Smooth muscle cell (in vitro differentiated cells): ENCODE results near the gene FBXO46. TPM values are rescaled to one million over a fixed set of nuclear protein-coding genes. Genes with fewer than 3 reads are reported as not detected.
"Not testable (repeated sequence)": the region's sequence is repeated elsewhere in the genome, so short reads cannot be mapped to it uniquely, and the experiment has no call there.

ENCODE experiments used
- DNase-seq: peaks from one replicate; lab custom pipeline; 2025; ENCODE audit not compliant: unreplicated experiment; lab: John Stamatoyannopoulos, UW
- H2AFZ ChIP-seq: fragments of 200-600 bp; sonication (generic); 2 replicates; pipeline ENCODE4 v1.6.0; 2016; ENCODE audit warnings: antibody characterized with exemption, low read depth, mild to moderate bottlenecking
- H3F3A ChIP-seq: fragments of 200-600 bp; sonication (generic); 2 replicates; pipeline ENCODE4 v1.6.0; 2017; ENCODE audit warnings: antibody characterized with exemption, low read depth
- H3K27ac ChIP-seq: fragments of 200-600 bp; sonication (generic); 2 replicates; pipeline ENCODE4 v1.5.1; 2016; ENCODE audit warnings: low read depth, mild to moderate bottlenecking
- H3K27me3 ChIP-seq: fragments of 200-600 bp; sonication (generic); 2 replicates; pipeline ENCODE4 v1.6.1; 2016; ENCODE audit warnings: low read depth, mild to moderate bottlenecking
- H3K36me3 ChIP-seq: fragments of 200-600 bp; sonication (generic); 2 replicates; pipeline ENCODE4 v1.5.1; 2016; ENCODE audit warnings: low read depth
- H3K4me1 ChIP-seq: fragments of 200-600 bp; sonication (generic); 2 replicates; pipeline ENCODE4 v1.5.1; 2016; ENCODE audit warnings: low read depth
- H3K4me2 ChIP-seq: fragments of 200-600 bp; sonication (generic); 2 replicates; pipeline ENCODE4 v1.6.0; 2016; ENCODE audit warnings: mild to moderate bottlenecking
- H3K4me3 ChIP-seq: fragments of 200-600 bp; sonication (generic); 2 replicates; pipeline ENCODE4 v1.5.1; 2016; ENCODE audit warnings: mild to moderate bottlenecking
- H3K79me2 ChIP-seq: fragments of 200-600 bp; sonication (generic); 2 replicates; pipeline ENCODE4 v1.6.0; 2016; ENCODE audit warnings: low read depth, mild to moderate bottlenecking
- H3K9ac ChIP-seq: fragments of 200-600 bp; sonication (generic); 2 replicates; pipeline ENCODE4 v1.6.0; 2016; ENCODE audit warnings: low read depth
- H3K9me3 ChIP-seq: fragments of 200-600 bp; sonication (generic); replicated peaks from 2 replicates; pipeline ENCODE4 v1.5.1; 2016; ENCODE audit warnings: low read depth
- H4K20me1 ChIP-seq: fragments of 200-600 bp; sonication (generic); 2 replicates; pipeline ENCODE4 v1.6.0; 2016; ENCODE audit warnings: low read depth
- WGBS: methylation state at CpG from one replicate; pipeline ENCODE4 v1.1.7; 2016; ENCODE audit warnings: low lambda C conversion rate; 5-methylcytosine and 5-hydroxymethylcytosine counted together
- polyA plus RNA-seq: library from polyadenylated mRNA; unstranded; fragments of >200 nt; fragmentation: Nextera tagmentation; extraction: Ambion mirVana; gene quantifications from 2 replicates; pipeline ENCODE4 v1.2.1, GENCODE V29; 2016
- total RNA-seq: library from RNA; depleted of rRNA; stranded (reverse); fragments of >200 nt; gene quantifications from 2 replicates; pipeline ENCODE4 v1.2.3, GENCODE V29; 2014
- TF ChIP-seq, protein P1 (sequence below): fragments of 200-600 bp; sonication (generic); IDR thresholded peaks from 2 replicates; pipeline ENCODE4 v1.5.1; 2017; ENCODE audit warnings: borderline replicate concordance, mild to moderate bottlenecking, antibody characterized with exemption; ENCODE audit not compliant: insufficient read depth, poor library complexity, severe bottlenecking

The FBXO46 gene
- total and polyA plus RNA-seq, 2 experiments from 2014 or later = 7.2 to 7.9 TPM

DNA sequence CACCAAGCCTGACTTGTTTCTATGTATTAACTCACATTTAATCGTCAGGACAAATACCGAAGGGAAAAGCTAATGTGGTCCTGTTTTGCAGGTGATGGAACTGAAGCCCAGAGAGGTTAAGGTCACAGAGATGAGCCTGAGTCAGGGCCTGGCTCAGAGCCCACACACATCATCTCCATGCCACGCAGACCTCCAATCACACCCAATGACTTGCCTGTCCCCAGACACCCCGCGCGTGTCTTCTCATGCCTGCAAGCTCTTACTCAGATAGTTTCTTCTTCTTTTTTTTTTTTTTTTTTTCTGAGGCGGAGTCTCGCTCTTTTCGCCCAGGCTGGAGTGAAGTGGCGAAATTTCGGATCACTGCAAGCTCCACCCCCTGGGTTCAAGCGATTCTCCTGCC lies 21.9 kb upstream of the FBXO46 start:
- no peaks in the 10 kb centered on the region for H3F3A ChIP-seq
- WGBS = 98% methylated on average over 12 of the region's 12 CpGs
- no peaks in the 10 kb centered on the region for H3K9me3 ChIP-seq
- DNase-seq = no peak
- H3K27me3 ChIP-seq = no peaks in the 10 kb centered on the region
- no peak overlapping the region for H3K27ac ChIP-seq
- no peaks in the 10 kb centered on the region for H4K20me1 ChIP-seq
- H3K4me3 ChIP-seq = no peak overlapping the region
- H3K79me2 ChIP-seq = no peaks in the 10 kb centered on the region
- no peaks in the 10 kb centered on the region for H3K36me3 ChIP-seq
- no peaks in the 10 kb centered on the region for H3K4me1 ChIP-seq
- no peak overlapping the region for H3K9ac ChIP-seq
- no peak overlapping the region for H2AFZ ChIP-seq
- TF ChIP-seq, protein P1, sequence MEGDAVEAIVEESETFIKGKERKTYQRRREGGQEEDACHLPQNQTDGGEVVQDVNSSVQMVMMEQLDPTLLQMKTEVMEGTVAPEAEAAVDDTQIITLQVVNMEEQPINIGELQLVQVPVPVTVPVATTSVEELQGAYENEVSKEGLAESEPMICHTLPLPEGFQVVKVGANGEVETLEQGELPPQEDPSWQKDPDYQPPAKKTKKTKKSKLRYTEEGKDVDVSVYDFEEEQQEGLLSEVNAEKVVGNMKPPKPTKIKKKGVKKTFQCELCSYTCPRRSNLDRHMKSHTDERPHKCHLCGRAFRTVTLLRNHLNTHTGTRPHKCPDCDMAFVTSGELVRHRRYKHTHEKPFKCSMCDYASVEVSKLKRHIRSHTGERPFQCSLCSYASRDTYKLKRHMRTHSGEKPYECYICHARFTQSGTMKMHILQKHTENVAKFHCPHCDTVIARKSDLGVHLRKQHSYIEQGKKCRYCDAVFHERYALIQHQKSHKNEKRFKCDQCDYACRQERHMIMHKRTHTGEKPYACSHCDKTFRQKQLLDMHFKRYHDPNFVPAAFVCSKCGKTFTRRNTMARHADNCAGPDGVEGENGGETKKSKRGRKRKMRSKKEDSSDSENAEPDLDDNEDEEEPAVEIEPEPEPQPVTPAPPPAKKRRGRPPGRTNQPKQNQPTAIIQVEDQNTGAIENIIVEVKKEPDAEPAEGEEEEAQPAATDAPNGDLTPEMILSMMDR = no peak
- no peak overlapping the region for H3K4me2 ChIP-seq

DNA sequence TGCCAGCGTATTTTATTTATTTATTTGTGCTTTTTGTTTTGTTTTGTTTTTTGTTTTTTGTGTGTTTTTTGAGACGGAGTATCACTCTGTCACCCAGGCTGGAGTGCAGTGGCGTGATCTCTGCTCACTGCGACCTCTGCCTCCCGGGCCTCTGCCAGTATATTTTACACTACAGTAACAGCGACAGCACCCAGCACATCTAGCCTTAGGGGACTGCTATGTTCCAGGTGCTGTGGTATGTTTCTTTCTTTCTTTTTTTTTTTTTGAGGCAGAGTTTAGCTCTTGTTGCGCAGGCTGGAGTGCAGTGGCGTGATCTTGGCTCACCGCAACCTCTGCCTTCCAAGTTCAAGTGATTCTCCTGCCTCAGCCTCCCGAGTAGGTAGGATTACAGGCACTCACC lies 20.8 kb upstream of the FBXO46 start:
- H3F3A ChIP-seq, DNase-seq, H3K36me3 ChIP-seq, H3K9me3 ChIP-seq, H3K27me3 ChIP-seq, H3K9ac ChIP-seq, H3K4me1 ChIP-seq, H3K79me2 ChIP-seq, H3K4me3 ChIP-seq, H3K4me2 ChIP-seq, H4K20me1 ChIP-seq, H2AFZ ChIP-seq, H3K27ac ChIP-seq: not testable (repeated sequence)
- WGBS = 96% methylated on average over 10 of the region's 10 CpGs

DNA sequence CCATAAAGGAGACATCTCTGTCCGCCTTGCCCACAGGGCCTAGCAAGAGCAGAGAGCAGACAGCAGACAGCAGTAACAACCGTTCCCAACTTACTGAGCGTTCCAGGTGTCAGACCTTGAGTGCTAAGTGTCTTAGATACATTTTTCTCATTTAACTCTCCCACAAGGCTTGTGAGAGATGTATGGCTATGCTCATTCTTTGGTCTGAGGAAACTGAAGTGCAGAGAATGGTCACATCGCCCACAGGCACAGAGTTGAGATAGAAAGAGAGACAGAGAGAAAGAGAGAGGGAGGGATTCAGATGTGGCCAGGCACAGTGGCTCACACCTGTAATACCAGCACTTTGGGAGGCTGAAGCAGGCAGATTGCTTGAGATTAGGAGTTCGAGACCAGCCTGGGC lies 16.8 kb upstream of the FBXO46 start:
- no peaks in the 10 kb centered on the region for H3K4me1 ChIP-seq
- DNase-seq = no peak
- TF ChIP-seq, protein P1 = no peak
- no peaks in the 10 kb centered on the region for H4K20me1 ChIP-seq
- 93% methylated on average over 5 of the region's 5 CpGs for WGBS
- no peak overlapping the region for H3K4me3 ChIP-seq
- H3K27me3 ChIP-seq = no peaks in the 10 kb centered on the region
- no peaks in the 10 kb centered on the region for H3K36me3 ChIP-seq
- H3F3A ChIP-seq = no peaks in the 10 kb centered on the region
- H3K9me3 ChIP-seq = no peaks in the 10 kb centered on the region
- no peak overlapping the region for H3K27ac ChIP-seq
- H2AFZ ChIP-seq = no peak overlapping the region
- no peak overlapping the region for H3K9ac ChIP-seq
- H3K79me2 ChIP-seq = no peaks in the 10 kb centered on the region
- H3K4me2 ChIP-seq = no peak overlapping the region

DNA sequence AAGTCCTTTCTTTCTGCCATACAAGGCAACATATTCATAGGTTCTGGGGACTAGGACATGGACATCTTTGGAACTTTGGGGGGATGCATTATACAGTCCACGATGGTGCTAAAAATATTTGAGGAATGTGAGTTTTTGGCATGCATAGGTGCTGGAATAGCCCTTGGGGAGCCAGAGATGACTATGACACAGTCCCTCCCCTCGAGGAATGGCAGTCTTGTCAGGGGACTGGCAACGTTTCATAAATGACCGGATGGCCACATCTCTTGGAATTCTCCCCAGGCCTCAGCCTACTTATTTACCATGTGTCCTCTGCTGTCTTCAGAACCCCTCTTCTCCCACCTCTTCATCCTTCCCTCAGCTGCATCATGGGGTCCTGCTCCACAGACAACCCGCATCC lies 16.2 kb upstream of the FBXO46 start:
- H3K4me2 ChIP-seq = no peak overlapping the region
- H3K9me3 ChIP-seq = no peaks in the 10 kb centered on the region
- no peaks in the 10 kb centered on the region for H3K27me3 ChIP-seq
- TF ChIP-seq, protein P1 = no peak
- H3K36me3 ChIP-seq = no peaks in the 10 kb centered on the region
- H3K9ac ChIP-seq = no peak overlapping the region
- DNase-seq = no peak
- 88% methylated on average over 5 of the region's 5 CpGs for WGBS
- no peaks in the 10 kb centered on the region for H3K79me2 ChIP-seq
- H2AFZ ChIP-seq = no peak overlapping the region
- H4K20me1 ChIP-seq = no peaks in the 10 kb centered on the region
- no peak overlapping the region for H3K27ac ChIP-seq
- no peak overlapping the region for H3K4me3 ChIP-seq
- no peaks in the 10 kb centered on the region for H3F3A ChIP-seq
- H3K4me1 ChIP-seq = no peaks in the 10 kb centered on the region
